Retinal pigment epithelial cell (primary cell): Measurements from ENCODE around the gene CTSO.

Source experiments
- DNase-seq: peaks from one replicate; pipeline ENCODE4 v3.0.0-alpha.2; 2010; ENCODE audit warnings: low read depth
- H3K4me3 ChIP-seq: 2 replicates; pipeline ENCODE4 v1.5.1; 2011; ENCODE audit warnings: mild to moderate bottlenecking, low read length, control low read depth, moderate library complexity
- TF ChIP-seq, protein P1 (sequence below): conservative IDR thresholded peaks from 2 replicates; pipeline ENCODE4 v1.5.1; 2011; ENCODE audit warnings: low read depth, low read length, control low read depth, inconsistent platforms

The CTSO gene

DNA sequence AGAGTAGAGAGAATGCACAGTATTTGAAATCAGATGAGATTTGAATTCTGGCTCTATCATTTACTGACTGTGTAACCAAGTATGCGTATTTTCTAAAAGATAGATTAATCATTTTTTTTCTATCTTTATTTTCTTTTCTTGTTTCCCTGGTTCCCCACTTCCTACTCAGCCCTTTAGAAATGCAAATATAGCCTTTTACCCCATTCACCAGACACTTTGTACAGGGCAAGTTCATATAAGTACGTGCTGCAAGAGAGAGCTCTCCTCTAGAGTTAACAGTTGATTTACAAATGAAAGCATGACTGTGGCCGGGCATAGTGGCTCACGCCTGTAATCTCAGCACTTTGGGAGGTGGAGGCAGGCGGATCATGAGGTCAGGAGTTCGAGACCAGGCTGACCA is 68.0 kb downstream of the CTSO start:
- no peak for DNase-seq
- TF ChIP-seq, protein P1, sequence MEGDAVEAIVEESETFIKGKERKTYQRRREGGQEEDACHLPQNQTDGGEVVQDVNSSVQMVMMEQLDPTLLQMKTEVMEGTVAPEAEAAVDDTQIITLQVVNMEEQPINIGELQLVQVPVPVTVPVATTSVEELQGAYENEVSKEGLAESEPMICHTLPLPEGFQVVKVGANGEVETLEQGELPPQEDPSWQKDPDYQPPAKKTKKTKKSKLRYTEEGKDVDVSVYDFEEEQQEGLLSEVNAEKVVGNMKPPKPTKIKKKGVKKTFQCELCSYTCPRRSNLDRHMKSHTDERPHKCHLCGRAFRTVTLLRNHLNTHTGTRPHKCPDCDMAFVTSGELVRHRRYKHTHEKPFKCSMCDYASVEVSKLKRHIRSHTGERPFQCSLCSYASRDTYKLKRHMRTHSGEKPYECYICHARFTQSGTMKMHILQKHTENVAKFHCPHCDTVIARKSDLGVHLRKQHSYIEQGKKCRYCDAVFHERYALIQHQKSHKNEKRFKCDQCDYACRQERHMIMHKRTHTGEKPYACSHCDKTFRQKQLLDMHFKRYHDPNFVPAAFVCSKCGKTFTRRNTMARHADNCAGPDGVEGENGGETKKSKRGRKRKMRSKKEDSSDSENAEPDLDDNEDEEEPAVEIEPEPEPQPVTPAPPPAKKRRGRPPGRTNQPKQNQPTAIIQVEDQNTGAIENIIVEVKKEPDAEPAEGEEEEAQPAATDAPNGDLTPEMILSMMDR, result no peak
- no peak overlapping the region for H3K4me3 ChIP-seq

DNA sequence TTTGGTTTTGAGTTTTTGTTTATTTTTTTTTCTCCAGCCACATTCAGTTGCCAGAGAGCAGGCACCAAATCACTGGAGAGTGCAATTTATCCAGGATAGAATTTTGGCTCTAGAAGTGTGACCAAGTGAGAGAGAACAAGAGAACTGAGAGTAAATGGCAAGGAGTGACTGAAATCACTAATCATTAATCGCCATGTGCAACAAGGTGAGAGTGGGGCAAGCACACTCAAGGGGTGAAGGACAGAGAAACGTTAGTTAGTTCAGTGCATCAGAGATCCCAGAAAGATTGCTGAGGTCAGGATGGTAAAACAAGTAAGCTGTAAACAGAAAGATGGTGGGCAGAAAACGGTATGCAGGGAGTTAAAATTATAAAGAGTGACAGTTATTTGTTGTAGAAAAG is 69.8 kb downstream of the CTSO start:
- DNase-seq, result no peak
- no peak overlapping the region for H3K4me3 ChIP-seq
- TF ChIP-seq, protein P1, result no peak

DNA sequence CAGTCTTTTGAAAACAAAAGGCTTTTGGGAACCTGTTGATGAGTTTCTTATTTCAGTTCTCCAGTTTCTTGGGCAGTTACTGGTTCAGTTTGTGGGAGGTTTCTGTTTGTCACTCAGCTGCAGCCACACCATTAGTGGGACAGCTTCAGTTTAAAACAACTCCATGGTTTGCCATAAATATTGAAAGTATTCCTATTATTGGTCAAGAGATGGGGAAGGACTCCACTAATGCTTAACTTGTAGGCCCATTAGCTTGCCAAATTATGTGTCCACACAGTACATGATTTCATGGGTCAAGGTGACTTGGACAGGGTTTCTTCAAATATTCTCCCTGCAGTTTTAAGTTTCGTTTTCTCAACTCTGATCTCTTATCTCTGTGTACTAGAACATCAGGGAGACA is 72.1 kb downstream of the CTSO start:
- TF ChIP-seq, protein P1, result no peak
- DNase-seq, result no peak

DNA sequence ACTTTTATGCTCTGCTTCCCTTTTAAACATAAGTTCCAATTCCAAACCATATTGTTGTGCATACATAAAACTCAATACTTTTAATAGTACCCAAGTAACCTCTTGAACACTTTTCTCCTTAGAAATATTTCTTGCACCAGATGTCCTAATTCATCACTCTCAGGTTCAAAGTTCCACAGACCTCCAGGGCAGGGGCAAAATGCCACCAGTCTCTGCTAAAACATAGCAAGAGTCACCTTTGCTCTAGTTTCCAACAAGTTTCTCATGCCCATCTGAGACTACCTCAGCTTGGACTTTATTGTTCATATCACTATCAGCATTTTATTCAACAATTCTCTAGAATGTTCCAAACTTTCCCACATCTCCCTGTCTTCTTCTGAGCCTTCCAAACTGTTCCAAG is 73.9 kb downstream of the CTSO start:
- TF ChIP-seq, protein P1, result no peak
- no peak for DNase-seq
- H3K4me3 ChIP-seq, result no peak overlapping the region

More for the DNA sequence above, 72.1 kb downstream of the CTSO start:
- H3K4me3 ChIP-seq, result no peak overlapping the region

DNA sequence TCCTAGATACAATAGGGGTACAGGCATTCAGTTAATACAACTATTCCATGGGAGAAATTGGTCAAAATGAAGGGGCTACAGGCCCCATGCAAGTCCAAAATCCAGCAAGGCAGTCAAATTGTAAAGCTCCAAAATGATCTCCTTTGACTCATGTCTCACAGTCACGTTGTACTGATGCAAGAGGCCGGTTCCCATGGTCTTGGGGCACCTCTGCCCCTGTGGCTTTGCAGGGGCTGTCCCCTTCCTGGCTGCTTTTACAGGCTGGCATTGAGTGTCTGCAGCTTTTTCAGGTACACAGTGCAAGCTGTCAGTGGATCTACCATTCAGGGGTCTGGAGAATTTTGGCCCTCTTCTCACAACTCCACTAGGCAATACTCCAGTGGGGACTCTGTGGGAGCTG is 75.1 kb downstream of the CTSO start:
- no peak for DNase-seq
- TF ChIP-seq, protein P1, result no peak

DNA sequence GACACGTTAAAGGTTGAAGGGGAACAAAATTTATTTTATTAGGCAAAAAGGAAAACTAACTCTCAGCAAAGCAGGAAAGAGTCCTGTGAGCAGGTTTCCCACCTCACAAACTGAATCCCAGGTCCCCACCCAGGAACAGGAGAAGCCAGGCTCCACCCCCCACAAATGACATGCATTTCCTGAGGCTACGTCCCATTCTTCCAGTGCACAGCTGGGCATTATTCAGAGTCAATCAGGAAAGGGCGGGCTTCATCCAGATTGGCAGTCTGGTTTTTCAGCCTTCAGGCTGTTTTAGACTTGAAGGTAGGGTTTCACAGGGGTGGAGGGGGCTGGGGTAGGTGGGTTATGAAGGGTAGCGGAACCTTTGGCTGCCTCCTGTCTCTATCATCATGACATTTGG is 75.7 kb downstream of the CTSO start:
- TF ChIP-seq, protein P1, result no peak
- H3K4me3 ChIP-seq, result no peak overlapping the region
- DNase-seq, result no peak

More for the DNA sequence above, 75.1 kb downstream of the CTSO start:
- no peak overlapping the region for H3K4me3 ChIP-seq

DNA sequence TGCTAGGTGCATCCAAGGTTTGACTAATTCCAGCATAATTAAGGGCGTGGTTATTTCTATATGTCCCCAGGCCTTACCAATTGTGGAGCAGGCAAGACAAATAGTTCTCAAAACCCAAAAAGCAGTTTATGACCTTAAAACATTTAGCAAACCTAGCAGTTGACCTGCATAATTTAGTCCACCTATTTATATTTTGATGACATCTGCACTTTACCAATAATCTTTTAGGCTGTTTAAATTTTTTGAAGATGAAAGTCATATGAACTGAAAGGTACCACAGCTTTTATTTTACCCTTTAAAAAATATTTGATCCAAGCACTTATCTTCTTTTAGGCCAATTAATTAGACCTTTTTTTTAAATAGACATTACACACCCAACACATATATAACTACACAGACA is 77.8 kb downstream of the CTSO start:
- H3K4me3 ChIP-seq, result no peak overlapping the region
- TF ChIP-seq, protein P1, result no peak
- no peak for DNase-seq
